ENCODE data around the gene EDDM13. TPM values are rescaled to one million over a fixed set of nuclear protein-coding genes. Genes with fewer than 3 reads are reported as not detected.

Gene EDDM13
- not detected in 2 replicates for total RNA-seq (ENCODE audit: low replicate concordance)

GRCh38 chr19:56272161-56272798 lies at the start of gene EDDM13:
TSS of gene EDDM13 (plus strand) at chr19:56272748. CDS start at chr19:56272835, 87 bp downstream.

GRCh38 chr19:56314381-56315076 lies 42.0 kb downstream of the EDDM13 start, which contains the start of gene ZSCAN5A:
TSS of gene ZSCAN5A (minus strand) at chr19:56314839. CDS start at chr19:56225046, 89,793 bp downstream.

Other genes with a start within 250 kb of the EDDM13 start
- gene ZNF787, start 151.5 kb upstream of the EDDM13 start, total RNA-seq (ENCODE audit: low replicate concordance), result 6.0 and 27.2 TPM in 2 replicates
- gene ZNF444, start 131.5 kb upstream of the EDDM13 start, total RNA-seq (ENCODE audit: low replicate concordance), result 4.1 and 10.8 TPM in 2 replicates
- not detected in 2 replicates for gene GALP, start 96.7 kb upstream of the EDDM13 start, total RNA-seq (ENCODE audit: low replicate concordance)
- gene ZSCAN5B, start 75.0 kb upstream of the EDDM13 start, total RNA-seq (ENCODE audit: low replicate concordance), result not detected in 2 replicates
- gene ZSCAN5C, start 70.5 kb upstream of the EDDM13 start, total RNA-seq (ENCODE audit: low replicate concordance), result not detected in 2 replicates
- 4.6 and 5.0 TPM in 2 replicates for gene ZSCAN5A, start 42.1 kb downstream of the EDDM13 start, total RNA-seq (ENCODE audit: low replicate concordance)
- gene ZNF582, start 120.8 kb downstream of the EDDM13 start, total RNA-seq (ENCODE audit: low replicate concordance), result 2.9 and 3.9 TPM in 2 replicates
- 6.3 and 12.6 TPM in 2 replicates for gene ZNF583, start 131.6 kb downstream of the EDDM13 start, total RNA-seq (ENCODE audit: low replicate concordance)
- 4.3 and 4.4 TPM in 2 replicates for gene ZNF667, start 204.6 kb downstream of the EDDM13 start, total RNA-seq (ENCODE audit: low replicate concordance)
- 2.9 and 5.7 TPM in 2 replicates for gene ZNF471, start 235.1 kb downstream of the EDDM13 start, total RNA-seq (ENCODE audit: low replicate concordance)

Measured in smooth muscle cell of the coronary artery (primary cell).